GM12873 (cell line): Measurements from ENCODE around the gene PRSS2.

Experiments
- CTCF ChIP-seq: IDR thresholded peaks from 2 replicates; pipeline ENCODE4 v1.5.1; 2012; ENCODE audit warnings: low read depth, mild to moderate bottlenecking, moderate library complexity, low read length, control low read depth; ENCODE audit not compliant: insufficient read depth; ENCODE audit errors: missing control alignments

The PRSS2 gene

GRCh38 chr7:142805350-142806021, 34.7 kb downstream of the PRSS2 start:
- TF ChIP-seq CTCF: no peak

GRCh38 chr7:142806022-142806356, 35.2 kb downstream of the PRSS2 start:
- no peak for TF ChIP-seq CTCF

GRCh38 chr7:142806957-142807356, 36.2 kb downstream of the PRSS2 start:
- TF ChIP-seq CTCF: no peak

- no peak for TF ChIP-seq CTCF
Observed at GRCh38 chr7:142807855-142808460, 37.2 kb downstream of the PRSS2 start.

GRCh38 chr7:142808461-142808801, 37.7 kb downstream of the PRSS2 start:
- TF ChIP-seq CTCF: no peak

- no peak for TF ChIP-seq CTCF
Observed at GRCh38 chr7:142808802-142809583, 38.2 kb downstream of the PRSS2 start.

GRCh38 chr7:142809671-142810070, 38.9 kb downstream of the PRSS2 start:
- TF ChIP-seq CTCF: no peak
